T-cell (primary cell): ENCODE measurements around the gene YWHAH. TPM values are rescaled to one million over a fixed set of nuclear protein-coding genes. Genes with fewer than 3 reads are reported as not detected.
"Not testable (repeated sequence)": the region's sequence is repeated elsewhere in the genome, so short reads cannot be mapped to it uniquely, and the experiment has no call there.

ENCODE experiments used
- ATAC-seq, 4 experiments: fragments of 200-7000 bp in 3 of 4; fragments of 150-1000 bp in 1 of 4; cut with Tn5 transposase; replicated peaks in 1 of 4; 1 replicate in 3 of 4; 2 replicates in 1 of 4; pipeline ENCODE4 v1.10.0; 2021; ENCODE audit warnings: moderate library complexity in 3 of 4, mild to moderate bottlenecking in 2 of 4, moderate number of reproducible peaks in 1 of 4
- CTCF ChIA-PET, 2 donors: fragments of 300-600 bp; sonication (Branson Sonifier 250); formaldehyde crosslinking; loops; one replicate each; lab custom pipeline; 2022; ENCODE audit warnings: antibody characterized with exemption in 2 of 2; lab: Charles Lee
- POLR2A ChIA-PET, 2 donors: fragments of 300-600 bp; sonication (Branson Sonifier 250); formaldehyde crosslinking; loops; one replicate each; lab custom pipeline; 2022; ENCODE audit warnings: antibody characterized with exemption in 2 of 2; lab: Charles Lee
- DNase-seq, 35 experiments: peaks; one replicate each; pipeline versions ENCODE4 v3.0.0 to v3.0.0-alpha.2; 2013 to 2023
- H3K27ac ChIP-seq: one replicate; pipeline ENCODE4 v1.5.1; 2013; ENCODE audit warnings: low read length
- H3K27me3 ChIP-seq, 2 experiments: replicated peaks in 1 of 2; 1 replicate in 1 of 2; 2 replicates in 1 of 2; pipeline versions ENCODE4 v1.6.1 to v1.7.0; 2013; ENCODE audit warnings: low read length in 1 of 2, mixed read lengths in 1 of 2; ENCODE audit not compliant: control insufficient read depth in 2 of 2, insufficient read depth in 2 of 2; ENCODE audit errors: extremely low read depth in 1 of 2
- H3K36me3 ChIP-seq, 2 donors: 1 replicate in 1 of 2; 2 replicates in 1 of 2; pipeline versions ENCODE4 v1.6.1 to v1.7.0; 2013; ENCODE audit warnings: low read length in 1 of 2; ENCODE audit not compliant: control insufficient read depth in 2 of 2, insufficient read depth in 1 of 2; ENCODE audit errors: extremely low read depth in 1 of 2
- H3K4me1 ChIP-seq, 2 experiments: 1 replicate in 1 of 2; 2 replicates in 1 of 2; pipeline versions ENCODE4 v1.6.1 to v1.7.0; 2013; ENCODE audit warnings: low read length in 2 of 2, mixed read lengths in 1 of 2; ENCODE audit not compliant: insufficient read depth in 2 of 2, control insufficient read depth in 1 of 2; ENCODE audit errors: extremely low read depth in 1 of 2
- H3K4me3 ChIP-seq, 2 donors: 1 replicate in 1 of 2; 2 replicates in 1 of 2; pipeline versions ENCODE4 v1.5.1 to v1.7.0; 2013; ENCODE audit warnings: mild to moderate bottlenecking in 2 of 2, low read length in 1 of 2, moderate library complexity in 1 of 2; ENCODE audit not compliant: control insufficient read depth in 1 of 2; ENCODE audit errors: extremely low read depth in 1 of 2
- H3K9me3 ChIP-seq: 2 replicates; pipeline ENCODE4 v1.7.0; 2013
- H3K27ac Mint-ChIP-seq, 2 donors: one replicate each; pipeline ENCODE4 v1.8.0; 2020 to 2021; ENCODE audit warnings: mild to moderate bottlenecking in 2 of 2, mixed read lengths in 2 of 2
- H3K27me3 Mint-ChIP-seq, 2 donors: one replicate each; pipeline ENCODE4 v1.8.0; 2021 to 2022; ENCODE audit warnings: mixed read lengths in 2 of 2
- H3K36me3 Mint-ChIP-seq: one replicate; pipeline ENCODE4 v1.8.0; 2021; ENCODE audit warnings: mixed read lengths
- H3K4me1 Mint-ChIP-seq, 3 donors: one replicate each; pipeline ENCODE4 v1.8.0; 2020 to 2022; ENCODE audit warnings: mixed read lengths in 3 of 3, mild to moderate bottlenecking in 1 of 3
- H3K4me3 Mint-ChIP-seq, 3 donors: one replicate each; pipeline ENCODE4 v1.8.0; 2020 to 2022; ENCODE audit warnings: mild to moderate bottlenecking in 3 of 3, mixed read lengths in 3 of 3, moderate library complexity in 3 of 3
- H3K9me3 Mint-ChIP-seq, 3 donors: one replicate each; pipeline ENCODE4 v1.8.0; 2020 to 2022; ENCODE audit warnings: mixed read lengths in 3 of 3
- WGBS: methylation state at CpG from one replicate; pipeline ENCODE4 v1.1.5; 2013; ENCODE audit warnings: missing lambda C conversion rate; ENCODE audit not compliant: insufficient coverage; 5-methylcytosine and 5-hydroxymethylcytosine counted together
- total RNA-seq, 35 experiments: library from RNA in 6 of 35; stranded (reverse) in 6 of 35; fragments of 120-200 nt in 1 of 35; gene quantifications; one replicate each; pipeline versions ENCODE4 v1.2.1 to v1.2.4 and lab custom pipeline; 2013 to 2026

The YWHAH gene
- total RNA-seq, 5 donors from 2014 or later (not counting 1 experiment from before 2014, with no cell fraction given): 17.7 to 49.5 (median 42.1) TPM

DNA sequence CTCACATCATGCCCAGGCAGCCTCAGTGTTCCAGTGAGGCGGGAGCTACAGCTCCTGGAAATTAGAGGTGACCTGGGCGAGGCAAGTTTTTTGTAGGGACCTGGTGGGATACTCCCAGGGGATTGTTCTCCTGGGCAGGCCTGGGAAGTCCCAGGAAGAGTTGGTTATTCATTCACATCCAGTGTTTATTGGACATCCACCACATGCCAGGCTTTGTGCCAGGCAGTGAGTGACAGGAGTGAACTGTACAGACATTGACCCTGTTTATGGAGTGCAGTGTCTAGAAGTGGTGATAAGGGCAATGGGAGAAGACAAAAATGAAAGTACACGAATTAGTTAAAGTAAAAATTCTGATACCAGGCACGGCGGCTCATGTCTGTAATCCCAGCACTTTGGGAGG lies 29.4 kb downstream of the YWHAH start:
- Mint-ChIP-seq H3K4me1 (peaks cover 14 to 24% (median 18%) of the 10 kb centered on the region in 3 donors), H3K9me3 (no peaks in the 10 kb centered on the region), H3K27me3 (no peaks in the 10 kb centered on the region), H3K27ac (no peak overlapping the region), H3K36me3 (no peaks in the 10 kb centered on the region), H3K4me3 (no peak overlapping the region)
- CTCF ChIA-PET: interaction anchor here in 1 of 2 donors (0.6 to 1.1 kb wide), 2 partner anchors 292 to 592 kb away, joined by 3 to 4 read pairs; no protein-coding TSS in a partner anchor
- H3K9me3 ChIP-seq: no peaks in the 10 kb centered on the region
- no peak overlapping the region for H3K4me3 ChIP-seq
- no peak overlapping the region for H3K27ac ChIP-seq
- H3K4me1 ChIP-seq: peaks cover 4 to 20% of the 10 kb centered on the region in 2 experiments
- POLR2A ChIA-PET: no interaction called here
- no peak for DNase-seq
- no peak for ATAC-seq
- peaks cover 0 to 6% of the 10 kb centered on the region in 2 experiments for H3K27me3 ChIP-seq
- H3K36me3 ChIP-seq: no peaks in the 10 kb centered on the region
- 60% methylated on average over 1 of the region's 5 CpGs for WGBS

DNA sequence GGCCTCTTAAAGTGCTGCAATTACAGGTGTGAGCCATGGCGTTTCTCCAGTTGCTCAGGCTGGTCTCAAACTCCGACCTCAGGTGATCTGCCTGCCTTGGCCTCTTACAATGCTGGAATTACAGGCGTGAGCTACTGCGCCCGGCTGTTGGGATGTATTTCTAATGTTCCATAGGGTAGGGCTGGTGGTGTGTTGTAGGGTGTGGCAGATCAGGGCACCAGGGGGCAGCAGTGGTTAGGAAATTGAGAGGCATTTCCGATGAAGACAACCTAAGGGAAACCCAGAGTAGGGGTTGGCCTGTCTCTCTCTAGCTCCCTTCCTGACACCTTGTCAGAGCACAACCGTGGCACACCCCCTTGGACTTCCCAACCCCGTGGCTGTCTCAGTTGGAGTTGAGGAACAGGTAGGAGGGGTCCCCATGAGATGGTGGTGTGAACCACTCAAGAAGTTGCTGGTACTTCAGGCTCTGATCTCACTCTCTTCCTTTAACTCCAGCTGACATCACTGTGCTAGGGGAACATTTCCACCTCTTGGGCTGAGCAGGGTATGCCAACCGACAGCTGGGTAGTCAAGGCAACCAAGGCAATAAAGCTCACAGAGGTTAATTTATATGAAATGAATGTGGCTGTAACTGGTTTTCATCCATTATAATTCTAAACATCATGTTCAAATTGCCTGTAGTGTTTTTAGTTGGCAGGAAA lies 33.0 kb downstream of the YWHAH start:
- H3K27ac Mint-ChIP-seq: no peak overlapping the region
- no CpG with 5 or more reads among the region's 9 CpGs for WGBS
- no peaks in the 10 kb centered on the region for H3K4me1 ChIP-seq
- peaks cover 0 to 3% of the 10 kb centered on the region in 2 experiments for H3K27me3 ChIP-seq
- peak; percentile 79 to 96 (median 88) for ATAC-seq
- no peak overlapping the region for H3K4me3 ChIP-seq
- no peaks in the 10 kb centered on the region for H3K36me3 ChIP-seq
- ChIA-PET CTCF (interaction anchor here (0.5 to 1.5 kb wide), 4 partner anchors 104 to 413 kb away, joined by 3 to 9 read pairs (median 4); no protein-coding TSS in a partner anchor), POLR2A (interaction anchor here in 1 of 2 donors (0.6 kb wide), 1 partner anchor 297 kb away, joined by 5 read pairs; no protein-coding TSS in a partner anchor)
- no peaks in the 10 kb centered on the region for H3K9me3 Mint-ChIP-seq
- H3K9me3 ChIP-seq: no peaks in the 10 kb centered on the region
- peaks cover 2 to 9% (median 5%) of the 10 kb centered on the region in 3 donors for H3K4me1 Mint-ChIP-seq
- no peaks in the 10 kb centered on the region for H3K36me3 Mint-ChIP-seq
- no peaks in the 10 kb centered on the region for H3K27me3 Mint-ChIP-seq
- no peak overlapping the region for H3K27ac ChIP-seq
- no peak overlapping the region for H3K4me3 Mint-ChIP-seq
- peak; percentile 35 to 81 (median 71) for DNase-seq

DNA sequence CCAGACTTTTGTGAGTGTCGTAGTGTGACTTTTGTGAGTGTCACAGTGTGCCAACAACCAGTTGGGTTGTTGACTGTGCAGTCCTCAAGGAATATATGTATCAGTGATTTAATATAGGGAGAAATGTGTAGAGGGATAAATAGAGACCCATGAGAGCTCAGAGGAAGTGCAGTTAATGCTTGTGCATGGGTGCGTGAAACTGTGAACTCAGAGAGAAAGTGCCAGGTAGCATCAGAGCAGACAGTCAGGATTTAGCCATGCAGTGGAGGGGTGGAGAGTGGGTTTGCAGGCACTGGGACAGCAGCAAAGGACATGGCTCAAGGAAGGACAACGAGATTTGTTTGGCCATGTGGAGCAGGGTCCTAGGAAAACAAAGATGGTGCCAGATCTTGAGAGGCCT lies 33.6 kb downstream of the YWHAH start:
- no peak overlapping the region for H3K27ac Mint-ChIP-seq
- CTCF ChIA-PET: interaction anchor here in 1 of 2 donors (0.5 to 1.5 kb wide), 2 partner anchors 104 to 325 kb away, joined by 5 to 9 read pairs; no protein-coding TSS in a partner anchor
- POLR2A ChIA-PET: no interaction called here

DNA sequence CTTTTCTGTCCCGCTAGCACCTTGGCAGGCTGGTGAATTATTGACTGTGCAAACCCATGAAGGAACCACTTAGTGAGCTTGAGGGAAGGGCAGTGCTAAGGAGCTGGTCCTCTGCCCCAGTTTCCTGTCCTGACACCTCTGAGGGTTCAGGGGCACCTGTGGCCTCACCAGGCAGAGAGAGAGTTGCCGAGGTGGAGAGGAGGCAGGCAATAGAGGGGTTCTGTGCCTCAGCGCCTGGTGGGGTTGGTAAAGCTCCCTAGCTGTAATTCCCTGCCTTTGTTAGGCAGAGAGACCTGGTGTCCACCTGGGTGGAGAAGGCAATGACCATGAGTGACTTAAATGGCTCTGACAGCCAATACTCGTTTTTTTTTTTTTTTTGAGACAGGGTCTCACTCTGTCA lies 36.3 kb downstream of the YWHAH start:
- Histone ChIP-seq H3K27me3 (peaks cover 0 to 5% of the 10 kb centered on the region in 2 experiments), H3K27ac (no peak overlapping the region), H3K4me3 (no peak overlapping the region), H3K9me3 (no peaks in the 10 kb centered on the region), H3K36me3 (no peaks in the 10 kb centered on the region), H3K4me1 (no peaks in the 10 kb centered on the region)
- Mint-ChIP-seq H3K4me1 (peaks cover 2 to 9% (median 5%) of the 10 kb centered on the region in 3 donors), H3K9me3 (no peaks in the 10 kb centered on the region), H3K4me3 (no peak overlapping the region), H3K27me3 (no peaks in the 10 kb centered on the region), H3K36me3 (no peaks in the 10 kb centered on the region), H3K27ac (no peak overlapping the region)
- 56% methylated on average over 4 of the region's 4 CpGs for WGBS
- ATAC-seq: no peak
- POLR2A ChIA-PET: interaction anchor here in 1 of 2 donors (0.7 kb wide), 1 partner anchor 489 kb away, joined by 10 read pairs; no protein-coding TSS in a partner anchor
- CTCF ChIA-PET: no interaction called here
- DNase-seq: no peak

More for the DNA sequence above, 33.6 kb downstream of the YWHAH start:
- Mint-ChIP-seq H3K36me3 (no peaks in the 10 kb centered on the region), H3K4me3 (no peak overlapping the region), H3K27me3 (no peaks in the 10 kb centered on the region), H3K9me3 (no peaks in the 10 kb centered on the region), H3K4me1 (peaks cover 2 to 9% (median 5%) of the 10 kb centered on the region in 3 donors)
- Histone ChIP-seq H3K4me3 (no peak overlapping the region), H3K9me3 (no peaks in the 10 kb centered on the region), H3K36me3 (no peaks in the 10 kb centered on the region), H3K27ac (no peak overlapping the region), H3K27me3 (peaks cover 0 to 3% of the 10 kb centered on the region in 2 experiments), H3K4me1 (no peaks in the 10 kb centered on the region)
- DNase-seq (no peak), ATAC-seq (no peak)
- 86% methylated on average over 2 of the region's 3 CpGs for whole genome bisulfite sequencing

DNA sequence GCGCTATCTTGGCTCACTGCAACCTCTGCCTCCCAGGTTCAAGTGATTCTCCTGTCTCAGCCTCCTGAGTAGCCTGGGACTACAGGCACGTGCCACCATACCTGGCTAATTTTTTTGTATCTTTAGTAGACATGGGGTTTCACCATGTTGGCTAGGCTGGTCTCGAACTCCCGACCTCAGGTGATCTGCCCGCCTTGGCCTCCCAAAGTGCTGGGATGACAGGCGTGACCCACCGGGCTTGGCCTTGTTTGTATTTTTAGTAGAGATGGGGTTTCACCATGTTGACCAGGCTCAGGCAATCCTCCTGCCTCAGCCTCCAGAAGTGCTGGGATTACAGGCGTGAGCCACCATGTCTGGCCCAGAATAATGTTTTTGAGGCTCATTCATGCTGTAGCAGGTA lies 37.6 kb downstream of the YWHAH start:
- H3K9me3 ChIP-seq, CTCF ChIA-PET, H3K27ac ChIP-seq, H3K27me3 Mint-ChIP-seq, ATAC-seq, H3K4me3 Mint-ChIP-seq, H3K36me3 ChIP-seq, H3K4me3 ChIP-seq, POLR2A ChIA-PET, H3K27ac Mint-ChIP-seq, H3K36me3 Mint-ChIP-seq, H3K4me1 ChIP-seq, H3K9me3 Mint-ChIP-seq, DNase-seq, H3K4me1 Mint-ChIP-seq: not testable (repeated sequence)
- H3K27me3 ChIP-seq: peaks cover 0 to 10% of the 10 kb centered on the region in 2 experiments
- 84% methylated on average over 7 of the region's 8 CpGs for WGBS

DNA sequence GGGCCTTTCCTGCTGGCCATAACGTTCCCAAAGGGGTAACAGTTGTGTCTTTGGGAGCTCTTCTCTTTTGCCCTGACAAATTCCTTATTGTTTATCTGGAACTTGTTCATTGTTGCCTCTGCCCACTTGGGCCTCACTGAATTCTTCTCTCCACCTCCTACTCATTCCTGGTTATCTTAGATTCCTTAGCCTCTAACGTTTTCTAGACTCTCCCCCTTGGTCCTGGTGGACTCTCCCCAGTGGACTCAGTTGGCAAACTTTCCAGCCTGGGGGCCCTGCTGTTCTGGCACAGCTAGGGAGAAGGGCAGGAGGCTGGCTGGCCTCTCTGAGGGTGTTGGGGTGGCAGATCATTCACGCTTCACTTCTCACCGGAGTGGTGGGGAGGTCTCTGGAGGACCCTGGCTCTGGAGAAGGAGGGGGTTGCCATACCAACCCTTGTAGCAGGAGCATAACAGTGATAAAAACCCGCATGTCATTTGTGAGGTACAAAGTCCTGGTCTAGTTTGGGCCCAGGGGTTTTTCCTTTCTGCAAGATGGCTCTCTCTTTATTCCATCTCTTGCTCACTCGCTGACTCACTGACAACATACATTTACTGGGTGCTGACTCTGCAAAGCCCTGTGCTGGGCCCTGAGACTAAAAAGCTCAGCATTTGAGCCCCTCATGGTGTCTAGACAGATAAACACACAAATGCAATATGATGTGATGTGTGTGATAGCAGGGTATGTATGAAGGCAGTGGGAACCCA lies 39.7 kb downstream of the YWHAH start:
- no peaks in the 10 kb centered on the region for H3K36me3 Mint-ChIP-seq
- no peak for DNase-seq
- Histone ChIP-seq H3K4me1 (no peaks in the 10 kb centered on the region), H3K9me3 (no peaks in the 10 kb centered on the region), H3K4me3 (no peak overlapping the region), H3K27ac (no peak overlapping the region), H3K27me3 (peaks cover 0 to 22% of the 10 kb centered on the region in 2 experiments), H3K36me3 (no peaks in the 10 kb centered on the region)
- POLR2A ChIA-PET: no interaction called here
- no peaks in the 10 kb centered on the region for H3K9me3 Mint-ChIP-seq
- ATAC-seq: no peak
- CTCF ChIA-PET: no interaction called here
- no peaks in the 10 kb centered on the region for H3K4me1 Mint-ChIP-seq
- 72% methylated on average over 3 of the region's 6 CpGs for WGBS
- H3K4me3 Mint-ChIP-seq: no peak overlapping the region
- H3K27ac Mint-ChIP-seq: no peak overlapping the region
- peaks cover 9 to 10% of the 10 kb centered on the region in 2 donors for H3K27me3 Mint-ChIP-seq
